ENCODE measurements around the gene MAP3K5.

Gene MAP3K5

DNA sequence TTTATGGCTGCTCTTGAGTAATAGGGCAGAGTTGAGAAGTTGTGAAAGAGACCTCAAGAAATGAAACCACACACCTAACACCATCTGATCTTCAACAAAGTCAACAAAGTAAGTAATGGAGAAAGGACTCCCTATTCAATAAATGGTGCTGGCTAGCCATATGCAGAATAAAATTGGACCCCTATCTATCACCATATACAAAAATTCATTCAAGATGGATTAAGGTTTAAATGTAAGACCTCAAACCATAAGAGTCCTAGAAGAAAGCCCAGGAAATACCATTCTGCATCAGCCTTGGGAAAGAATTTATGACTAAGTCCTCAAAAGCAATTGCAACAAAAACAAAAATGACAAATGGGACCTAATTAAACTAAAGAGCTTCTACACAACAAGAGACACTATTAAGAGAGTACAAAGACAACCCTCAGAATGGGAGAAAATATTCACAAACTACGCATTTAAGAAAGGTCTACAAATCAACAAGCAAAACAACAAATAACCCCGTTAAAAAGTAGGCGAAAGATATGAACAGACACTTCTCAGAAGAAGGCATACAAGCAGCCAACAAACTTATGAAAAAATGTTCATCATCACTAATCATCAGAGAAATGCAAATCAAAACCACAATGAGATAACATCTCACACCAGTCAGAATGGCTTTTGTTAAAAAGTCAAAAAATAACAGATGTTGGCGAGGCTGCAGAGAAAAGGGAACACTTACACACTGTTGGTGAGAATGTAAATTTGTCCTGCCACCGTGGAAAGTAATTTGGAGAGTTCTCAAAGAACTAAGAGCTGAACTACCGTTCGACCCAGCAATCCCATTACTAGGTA is 4.0 kb downstream of the MAP3K5 start:
- Histone ChIP-seq H3K27ac (ENCODE audit: low read depth, low read length) (no peak overlapping the region), H3F3A (ENCODE audit: insufficient read depth) (peaks cover 13% of the 10 kb centered on the region; the same call in 1 of the 2 replicates), H3K79me2 (ENCODE audit: insufficient read depth, low read length) (no peaks in the 10 kb centered on the region), H3K4me2 (ENCODE audit: low read depth, low read length, poor library complexity, severe bottlenecking) (no peak overlapping the region), H3K9ac (ENCODE audit: low read length) (no peak overlapping the region), H2AFZ (ENCODE audit: low read depth, low read length, severe bottlenecking) (no peak overlapping the region), H3K9me3 (ENCODE audit: insufficient read depth, low read length) (no peaks in the 10 kb centered on the region), H4K20me1 (ENCODE audit: low read depth, low read length) (no peaks in the 10 kb centered on the region; the same call in 1 of the 2 replicates), H3K27me3 (ENCODE audit: low read length) (no peaks in the 10 kb centered on the region), H3K36me3 (ENCODE audit: low read length) (no peaks in the 10 kb centered on the region), H3K4me3 (ENCODE audit: insufficient read depth, low read length, poor library complexity, severe bottlenecking) (no peak overlapping the region), H3K9me2 (replicated peaks; ENCODE audit: insufficient read depth, low read length) (no peaks in the 10 kb centered on the region)
- TF ChIP-seq EZH2phosphoT487 (conservative IDR thresholded peaks at IDR 0.05; ENCODE audit: low read length) = no peak

- Histone ChIP-seq H3K9me3 (ENCODE audit: insufficient read depth, low read length) (no peaks in the 10 kb centered on the region), H3K4me3 (ENCODE audit: insufficient read depth, low read length, poor library complexity, severe bottlenecking) (no peak overlapping the region), H3K27ac (ENCODE audit: low read depth, low read length) (no peak overlapping the region), H3K9ac (ENCODE audit: low read length) (no peak overlapping the region), H3K36me3 (ENCODE audit: low read length) (no peaks in the 10 kb centered on the region), H3F3A (ENCODE audit: insufficient read depth) (peaks cover 13% of the 10 kb centered on the region; the same call in 1 of the 2 replicates), H3K79me2 (ENCODE audit: insufficient read depth, low read length) (no peaks in the 10 kb centered on the region), H4K20me1 (ENCODE audit: low read depth, low read length) (no peaks in the 10 kb centered on the region; the same call in 1 of the 2 replicates), H3K9me2 (replicated peaks; ENCODE audit: insufficient read depth, low read length) (no peaks in the 10 kb centered on the region), H3K4me2 (ENCODE audit: low read depth, low read length, poor library complexity, severe bottlenecking) (no peak overlapping the region), H3K27me3 (ENCODE audit: low read length) (no peaks in the 10 kb centered on the region), H2AFZ (ENCODE audit: low read depth, low read length, severe bottlenecking) (no peak overlapping the region)
- TF ChIP-seq, protein P1, sequence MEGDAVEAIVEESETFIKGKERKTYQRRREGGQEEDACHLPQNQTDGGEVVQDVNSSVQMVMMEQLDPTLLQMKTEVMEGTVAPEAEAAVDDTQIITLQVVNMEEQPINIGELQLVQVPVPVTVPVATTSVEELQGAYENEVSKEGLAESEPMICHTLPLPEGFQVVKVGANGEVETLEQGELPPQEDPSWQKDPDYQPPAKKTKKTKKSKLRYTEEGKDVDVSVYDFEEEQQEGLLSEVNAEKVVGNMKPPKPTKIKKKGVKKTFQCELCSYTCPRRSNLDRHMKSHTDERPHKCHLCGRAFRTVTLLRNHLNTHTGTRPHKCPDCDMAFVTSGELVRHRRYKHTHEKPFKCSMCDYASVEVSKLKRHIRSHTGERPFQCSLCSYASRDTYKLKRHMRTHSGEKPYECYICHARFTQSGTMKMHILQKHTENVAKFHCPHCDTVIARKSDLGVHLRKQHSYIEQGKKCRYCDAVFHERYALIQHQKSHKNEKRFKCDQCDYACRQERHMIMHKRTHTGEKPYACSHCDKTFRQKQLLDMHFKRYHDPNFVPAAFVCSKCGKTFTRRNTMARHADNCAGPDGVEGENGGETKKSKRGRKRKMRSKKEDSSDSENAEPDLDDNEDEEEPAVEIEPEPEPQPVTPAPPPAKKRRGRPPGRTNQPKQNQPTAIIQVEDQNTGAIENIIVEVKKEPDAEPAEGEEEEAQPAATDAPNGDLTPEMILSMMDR (IDR thresholded peaks at IDR 0.05; ENCODE audit: insufficient read depth, low read length, poor library complexity, severe bottlenecking) = no peak
- TF ChIP-seq EZH2phosphoT487 (conservative IDR thresholded peaks at IDR 0.05; ENCODE audit: low read length) = no peak
Measured at GRCh38 chr6:136787726-136788068, 4.6 kb downstream of the MAP3K5 start.

DNA sequence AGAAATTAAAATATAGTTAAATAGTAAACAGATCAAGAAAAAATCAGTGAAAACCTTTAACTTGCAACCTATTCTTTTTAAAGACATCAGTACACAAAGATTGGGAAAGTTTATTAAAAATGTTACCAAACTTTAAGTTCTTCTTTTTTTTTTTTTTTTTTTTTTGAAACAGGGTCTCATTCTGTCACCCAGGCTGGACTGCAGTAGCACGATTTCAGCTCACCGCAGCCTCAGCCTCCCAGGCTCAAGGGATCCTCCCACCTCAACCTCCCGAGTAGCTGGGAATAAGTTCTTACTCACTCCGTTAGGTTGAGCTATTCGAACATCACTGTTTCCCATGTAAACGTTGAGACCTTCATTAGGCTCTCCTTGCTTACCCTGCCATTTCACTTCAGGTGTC is 5.6 kb downstream of the MAP3K5 start:
- H3K4me3 ChIP-seq (ENCODE audit: insufficient read depth, low read length, poor library complexity, severe bottlenecking) = no peak overlapping the region
- TF ChIP-seq EZH2phosphoT487 (conservative IDR thresholded peaks at IDR 0.05; ENCODE audit: low read length) = no peak
- TF ChIP-seq, protein P1 (IDR thresholded peaks at IDR 0.05; ENCODE audit: insufficient read depth, low read length, poor library complexity, severe bottlenecking) = no peak
- H3K27me3 ChIP-seq (ENCODE audit: low read length) = no peaks in the 10 kb centered on the region
- H3K27ac ChIP-seq (ENCODE audit: low read depth, low read length) = no peak overlapping the region
- H3K79me2 ChIP-seq (ENCODE audit: insufficient read depth, low read length) = no peaks in the 10 kb centered on the region
- H3K9me2 ChIP-seq (replicated peaks; ENCODE audit: insufficient read depth, low read length) = no peaks in the 10 kb centered on the region
- no peak overlapping the region for H3K4me2 ChIP-seq (ENCODE audit: low read depth, low read length, poor library complexity, severe bottlenecking)
- H3K36me3 ChIP-seq (ENCODE audit: low read length) = no peaks in the 10 kb centered on the region
- no peak overlapping the region for H3K9ac ChIP-seq (ENCODE audit: low read length)
- peaks cover 13% of the 10 kb centered on the region; the same call in 1 of the 2 replicates for H3F3A ChIP-seq (ENCODE audit: insufficient read depth)
- no peaks in the 10 kb centered on the region; the same call in 1 of the 2 replicates for H4K20me1 ChIP-seq (ENCODE audit: low read depth, low read length)
- no peaks in the 10 kb centered on the region for H3K9me3 ChIP-seq (ENCODE audit: insufficient read depth, low read length)
- no peak overlapping the region for H2AFZ ChIP-seq (ENCODE audit: low read depth, low read length, severe bottlenecking)
